Globus pallidus (tissue), 1 donor: ENCODE results near the gene HEXB.

ENCODE experiments used
- DNase-seq: peaks from one replicate; pipeline ENCODE4 v3.0.0-alpha.2; 2015; ENCODE audit warnings: low spot score

The HEXB gene

GRCh38 chr5:74684900-74685851, at the start of gene HEXB:
Gene HEXB, plus strand, starts transcription at chr5:74685233. Its CDS starts 28 bp downstream, at chr5:74685261.
- peak; percentile 81 for DNase-seq

GRCh38 chr5:74636149-74636548, 48.9 kb upstream of the HEXB start:
- DNase-seq = no peak

- DNase-seq = no peak
These were observed 48.5 kb upstream of the HEXB start for GRCh38 chr5:74636552-74636951.

- DNase-seq = no peak
These were observed 46.5 kb upstream of the HEXB start for GRCh38 chr5:74638544-74638969.

- DNase-seq = no peak
These were observed 45.8 kb upstream of the HEXB start for GRCh38 chr5:74638970-74639806.

GRCh38 chr5:74639807-74640449, 45.1 kb upstream of the HEXB start:
- DNase-seq = no peak

- peak; percentile 80 for DNase-seq
These were observed 44.5 kb upstream of the HEXB start, which contains the start of gene ENC1 for GRCh38 chr5:74640450-74640953. Gene ENC1, minus strand, starts transcription at chr5:74640728. Its CDS starts 4,243 bp downstream, at chr5:74636485.

GRCh38 chr5:74640954-74641734, 43.9 kb upstream of the HEXB start:
- DNase-seq = peak; percentile 71

GRCh38 chr5:74641735-74642542, 43.1 kb upstream of the HEXB start:
- DNase-seq = peak; percentile 80

GRCh38 chr5:74642543-74642863, 42.5 kb upstream of the HEXB start:
- no peak for DNase-seq

- DNase-seq = no peak
These were observed 41.9 kb upstream of the HEXB start for GRCh38 chr5:74643111-74643562.

- no peak for DNase-seq
These were observed 37.9 kb upstream of the HEXB start for GRCh38 chr5:74647096-74647495.

GRCh38 chr5:74648835-74649293, 36.2 kb upstream of the HEXB start:
- DNase-seq = peak; percentile 70

GRCh38 chr5:74649421-74649973, 35.5 kb upstream of the HEXB start:
- DNase-seq = no peak

- DNase-seq = no peak
These were observed 33.3 kb upstream of the HEXB start for GRCh38 chr5:74651710-74652109.

- no peak for DNase-seq
These were observed 32.5 kb upstream of the HEXB start for GRCh38 chr5:74652576-74652975.

- DNase-seq = no peak
These were observed 31.0 kb upstream of the HEXB start for GRCh38 chr5:74653991-74654390.

GRCh38 chr5:74655206-74655605, 29.8 kb upstream of the HEXB start:
- DNase-seq = no peak

GRCh38 chr5:74655716-74656115, 29.3 kb upstream of the HEXB start:
- no peak for DNase-seq

- DNase-seq = no peak
These were observed 27.9 kb upstream of the HEXB start for GRCh38 chr5:74657165-74657564.
